RKO (cell line): ENCODE measurements around the gene CCDC81.

Experiments used
- DNase-seq: peaks from one replicate; pipeline ENCODE4 v3.0.0-alpha.2; 2016; ENCODE audit warnings: low spot score

CCDC81 gene

DNA sequence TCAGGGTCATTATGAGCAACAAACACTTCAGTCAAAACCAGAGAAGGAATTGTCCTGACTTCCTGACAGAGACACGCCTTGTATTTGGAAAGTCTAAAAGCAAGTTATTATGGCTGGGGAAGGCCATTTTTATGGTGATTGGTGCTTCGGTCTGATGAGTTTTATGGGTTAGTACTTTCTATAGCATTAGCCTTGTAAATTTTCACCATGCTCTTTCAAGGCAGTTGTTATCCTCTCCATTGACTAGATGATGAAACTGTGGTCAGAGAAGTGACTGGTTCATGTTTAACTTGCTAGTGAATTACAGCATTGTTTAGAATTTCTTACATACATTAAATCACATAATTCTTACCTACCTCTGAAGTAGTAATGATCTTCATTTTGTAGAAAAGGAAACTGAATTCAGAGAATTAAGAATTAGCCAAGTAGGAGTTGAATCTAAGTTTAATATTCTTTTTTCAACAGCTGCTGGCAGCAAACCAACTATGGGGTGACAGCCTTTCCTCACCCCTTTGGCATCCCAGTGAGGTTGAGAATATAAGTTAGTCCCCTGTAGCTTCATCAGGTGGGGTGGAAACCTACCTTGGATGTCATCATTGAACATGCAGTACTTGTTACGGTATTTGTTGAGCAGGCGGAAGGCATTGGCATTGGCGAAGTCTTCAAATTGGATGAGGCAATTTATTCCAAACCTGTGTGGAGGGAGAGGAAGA is 90.0 kb downstream of the CCDC81 start:
- no peak for DNase-seq

DNA sequence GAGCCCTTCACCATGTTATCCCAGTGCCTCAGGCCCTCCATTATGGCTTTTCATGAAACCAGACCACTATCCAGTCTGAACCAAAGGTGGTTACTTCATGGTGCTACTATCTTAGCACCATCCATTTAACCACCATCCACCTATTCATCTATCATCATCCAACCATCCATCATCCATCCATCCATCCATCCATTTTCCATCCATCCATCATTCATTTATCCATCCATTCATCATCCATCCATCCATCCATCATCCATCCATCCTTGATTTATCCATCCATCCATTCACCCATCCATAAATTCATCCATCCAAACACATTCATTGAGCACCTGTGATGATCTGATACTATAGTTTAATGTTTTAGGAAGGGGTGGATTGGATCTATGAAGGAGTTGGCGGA is 93.5 kb downstream of the CCDC81 start:
- no peak for DNase-seq

- DNase-seq, result no peak
Observed at GRCh38 chr11:86469491-86470388, 95.1 kb downstream of the CCDC81 start.
